H1 (cell line): Measurements from ENCODE around the gene ARAP3. TPM values are rescaled to one million over a fixed set of nuclear protein-coding genes. Genes with fewer than 3 reads are reported as not detected.

Experiments used
- FOSL1 ChIP-seq: IDR thresholded peaks from 2 replicates; pipeline ENCODE4 v1.6.1; 2011; ENCODE audit warnings: mild to moderate bottlenecking, low read depth, low read length, moderate library complexity; ENCODE audit not compliant: insufficient read depth
- MAFK ChIP-seq: IDR thresholded peaks from 2 replicates; pipeline ENCODE4 v1.6.1; 2012; ENCODE audit warnings: low read depth, mild to moderate bottlenecking, improper control_type of control experiment, low read length
- SIRT6 ChIP-seq: IDR thresholded peaks from one replicate; pipeline ENCODE4 v1.7.1; 2012; ENCODE audit warnings: low read length, inconsistent platforms
- polyA plus RNA-seq, 7 experiments: library from polyadenylated mRNA; depleted of rRNA in 3 of 7; stranded (reverse) in 5 of 7; unstranded in 2 of 7; fragments of >200 nt in 5 of 7; fragments of 200-250 nt in 2 of 7; gene quantifications; 1 replicate in 5 of 7; 2 replicates in 1 of 7; 4 replicates in 1 of 7; pipeline versions ENCODE4 v1.2.1 to v1.2.3, GENCODE V29; 2011 to 2013; ENCODE audit warnings: missing spikeins in 2 of 7, mixed read lengths in 2 of 7
- total RNA-seq: library from RNA; stranded (reverse); fragmentation: NEBNext Ultra II Directional; extraction: Animal tissue kit (Norgen Biotek cat#: 25700); gene quantifications from 2 replicates; pipeline ENCODE4 v1.2.1, GENCODE V29; 2021
- TF ChIP-seq, protein P1 (sequence below): IDR thresholded peaks from 2 replicates; pipeline ENCODE4 v1.6.1; 2012; ENCODE audit warnings: inconsistent platforms

Gene ARAP3
- total and polyA plus RNA-seq, 2 of the 8 experiments (the other 6 are each of a cell fraction or from before 2014, with no cell fraction given), result 14.4 to 48.6 TPM

DNA sequence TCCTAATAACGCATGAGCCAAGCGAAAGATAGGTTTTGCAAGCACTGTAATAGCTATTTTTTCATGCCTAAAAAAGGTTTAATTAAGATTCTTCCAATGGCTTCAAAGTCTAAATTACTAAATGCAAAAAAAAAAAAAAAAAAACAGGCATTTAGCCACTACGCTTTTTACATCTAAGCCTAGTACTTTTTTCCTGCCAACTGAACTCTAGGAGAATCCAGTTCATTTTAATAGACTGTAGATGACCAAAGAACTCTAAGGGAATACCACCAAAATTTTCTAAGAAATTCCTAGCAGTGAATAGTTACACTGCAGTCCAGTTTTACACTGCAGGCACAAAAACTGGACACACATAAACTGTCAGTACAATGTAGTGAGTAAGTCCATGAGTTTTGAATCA is 73.0 kb downstream of the ARAP3 start (continued):
- TF ChIP-seq MAFK, result no peak
- TF ChIP-seq, protein P1, sequence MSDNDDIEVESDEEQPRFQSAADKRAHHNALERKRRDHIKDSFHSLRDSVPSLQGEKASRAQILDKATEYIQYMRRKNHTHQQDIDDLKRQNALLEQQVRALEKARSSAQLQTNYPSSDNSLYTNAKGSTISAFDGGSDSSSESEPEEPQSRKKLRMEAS, result no peak
- TF ChIP-seq SIRT6, result no peak
- no peak for TF ChIP-seq FOSL1
